ENCODE data around the gene MYL1.

MYL1 gene

GRCh38 chr2:210318486-210318885 lies 3.5 kb upstream of the MYL1 start:
- Histone ChIP-seq H3K9me3 (replicated peaks in 1 of 11) (no peaks in the 10 kb centered on the region), H3K4me3 (no peak overlapping the region), H4K20me1 (no peaks in the 10 kb centered on the region), H3K27ac (no peak overlapping the region), H3K9ac (no peak overlapping the region), H3K36me3 (no peaks in the 10 kb centered on the region), H3K4me2 (no peak overlapping the region), H3K27me3 (no peaks in the 10 kb centered on the region), H3K4me1 (no peaks in the 10 kb centered on the region)
- no peak for TF ChIP-seq Cebpa-rat (IDR thresholded peaks at IDR 0.05)

- H3K4me2 ChIP-seq, result no peak overlapping the region
- no peaks in the 10 kb centered on the region for H3K36me3 ChIP-seq
- no peak overlapping the region for H3K27ac ChIP-seq
- no peak overlapping the region for H3K9ac ChIP-seq
- TF ChIP-seq Cebpa-rat (IDR thresholded peaks at IDR 0.05), result no peak
- H3K4me3 ChIP-seq, result no peak overlapping the region
- H3K4me1 ChIP-seq, result no peaks in the 10 kb centered on the region
- no peaks in the 10 kb centered on the region for H3K27me3 ChIP-seq
- H4K20me1 ChIP-seq, result no peaks in the 10 kb centered on the region
- no peaks in the 10 kb centered on the region for H3K9me3 ChIP-seq (replicated peaks in 1 of 11)
Measured at GRCh38 chr2:210310550-210310949, 4.4 kb downstream of the MYL1 start.

- H4K20me1 ChIP-seq, result no peaks in the 10 kb centered on the region
- H3K9me3 ChIP-seq (replicated peaks in 1 of 11), result no peaks in the 10 kb centered on the region
- no peak overlapping the region for H3K27ac ChIP-seq
- H3K4me2 ChIP-seq, result no peak overlapping the region
- no peak for TF ChIP-seq Cebpa-rat (IDR thresholded peaks at IDR 0.05)
- H3K9ac ChIP-seq, result no peak overlapping the region
- no peak overlapping the region for H3K4me3 ChIP-seq
- no peaks in the 10 kb centered on the region for H3K27me3 ChIP-seq
- H3K4me1 ChIP-seq, result no peaks in the 10 kb centered on the region
- H3K36me3 ChIP-seq, result no peaks in the 10 kb centered on the region
Measured at GRCh38 chr2:210309548-210310233, 5.3 kb downstream of the MYL1 start.

DNA sequence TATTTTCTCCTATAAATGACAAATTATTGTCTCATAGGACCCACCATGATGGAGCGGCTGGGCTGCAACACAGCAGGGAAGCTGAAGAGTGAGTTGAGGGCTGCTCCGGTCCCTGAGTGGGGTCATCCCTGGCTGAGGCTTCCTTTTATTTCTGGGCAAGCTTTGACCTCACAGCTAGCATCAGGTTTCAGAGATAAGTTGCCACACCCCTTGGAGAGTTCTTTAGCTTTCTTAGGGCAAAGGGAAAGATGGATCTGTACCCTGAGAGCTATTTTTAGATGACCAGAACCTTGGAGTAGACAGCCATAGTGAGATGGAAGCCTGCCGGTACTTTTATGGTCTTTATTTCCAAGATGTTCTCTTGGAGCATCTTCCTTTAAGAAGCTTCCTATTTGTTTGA lies 11.5 kb downstream of the MYL1 start:
- Histone ChIP-seq H3K27ac (no peak overlapping the region), H3K9ac (no peak overlapping the region), H3K4me1 (no peaks in the 10 kb centered on the region), H3K36me3 (no peaks in the 10 kb centered on the region), H4K20me1 (no peaks in the 10 kb centered on the region), H3K4me3 (no peak overlapping the region), H3K9me3 (replicated peaks in 1 of 11) (no peaks in the 10 kb centered on the region), H3K4me2 (no peak overlapping the region), H3K27me3 (no peaks in the 10 kb centered on the region)
- no peak for TF ChIP-seq Cebpa-rat (IDR thresholded peaks at IDR 0.05)

DNA sequence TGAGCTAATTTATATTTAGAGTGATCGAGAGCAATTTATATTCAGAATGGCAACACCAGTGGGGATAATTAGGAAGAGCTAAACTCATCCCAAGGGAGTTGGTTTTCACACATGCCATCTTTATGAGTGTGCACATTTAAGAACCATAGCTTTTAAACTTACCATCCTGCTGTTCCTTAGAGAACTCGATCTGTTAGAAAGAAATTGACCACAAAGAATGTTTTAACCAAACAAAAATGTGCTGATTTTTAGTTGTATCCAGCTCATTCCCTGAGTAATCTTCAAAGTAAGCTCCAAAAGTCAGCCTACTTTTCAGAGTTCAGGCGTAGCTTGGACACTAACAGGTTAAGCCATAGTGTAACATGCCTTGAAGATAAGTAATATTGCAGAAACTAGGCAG lies 12.6 kb downstream of the MYL1 start:
- no peaks in the 10 kb centered on the region for H3K36me3 ChIP-seq
- TF ChIP-seq Cebpa-rat (IDR thresholded peaks at IDR 0.05), result no peak
- H3K27ac ChIP-seq, result no peak overlapping the region
- no peaks in the 10 kb centered on the region for H3K4me1 ChIP-seq
- H3K9me3 ChIP-seq (replicated peaks in 1 of 11), result no peaks in the 10 kb centered on the region
- H3K4me2 ChIP-seq, result no peak overlapping the region
- H3K4me3 ChIP-seq, result no peak overlapping the region
- no peak overlapping the region for H3K9ac ChIP-seq
- no peaks in the 10 kb centered on the region for H3K27me3 ChIP-seq
- no peaks in the 10 kb centered on the region for H4K20me1 ChIP-seq

DNA sequence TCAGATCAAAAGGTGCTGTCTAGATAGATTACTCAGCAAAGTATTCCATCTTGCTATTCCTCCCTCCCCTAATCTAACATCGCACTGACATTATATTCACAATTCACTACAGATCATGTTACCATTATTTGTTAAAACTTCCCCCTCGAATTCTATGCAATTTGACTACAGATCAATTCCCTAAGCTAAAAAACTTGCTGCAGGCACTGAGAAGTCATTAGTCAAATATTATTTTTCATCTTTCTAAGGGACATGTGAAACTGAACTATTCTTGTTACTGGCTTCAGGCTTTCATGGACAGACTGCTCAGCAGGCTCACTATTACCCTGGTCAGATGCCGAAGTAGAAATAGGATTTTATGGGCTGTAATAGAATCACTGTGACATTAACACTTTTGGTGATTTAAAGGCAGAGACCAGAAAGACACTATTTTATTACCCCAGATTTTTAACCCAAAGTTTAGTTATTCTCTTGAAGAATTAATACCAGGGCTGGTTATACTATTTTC lies 15.1 kb downstream of the MYL1 start:
- Histone ChIP-seq H3K4me1 (no peaks in the 10 kb centered on the region), H3K9ac (no peak overlapping the region), H3K9me3 (replicated peaks in 1 of 11) (no peaks in the 10 kb centered on the region), H3K36me3 (no peaks in the 10 kb centered on the region), H4K20me1 (no peaks in the 10 kb centered on the region), H3K4me3 (no peak overlapping the region), H3K27me3 (no peaks in the 10 kb centered on the region), H3K4me2 (no peak overlapping the region), H3K27ac (no peak overlapping the region)
- no peak for TF ChIP-seq Cebpa-rat (IDR thresholded peaks at IDR 0.05)

DNA sequence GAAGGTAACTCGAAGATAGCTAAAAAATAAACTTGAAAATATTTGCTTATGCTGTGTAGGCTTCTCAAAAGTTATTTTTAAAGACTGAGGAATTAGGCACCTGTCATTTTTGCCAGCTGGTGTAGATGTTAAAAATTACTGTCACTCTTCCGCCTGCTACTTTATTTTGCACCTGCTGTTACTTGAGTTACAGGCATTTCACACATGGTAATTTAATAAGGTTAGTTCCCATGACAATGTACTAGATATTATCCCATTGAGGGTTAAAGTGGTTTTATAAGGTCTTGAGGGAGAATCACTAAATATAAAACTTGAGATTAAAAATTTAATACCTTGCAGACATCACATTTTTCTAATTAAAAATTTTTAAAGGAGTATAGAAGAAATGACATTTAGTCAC lies 26.6 kb downstream of the MYL1 start:
- H3K36me3 ChIP-seq, result no peaks in the 10 kb centered on the region
- H3K4me2 ChIP-seq, result no peak overlapping the region
- H3K9ac ChIP-seq, result no peak overlapping the region
- H3K27me3 ChIP-seq, result no peaks in the 10 kb centered on the region
- H4K20me1 ChIP-seq, result no peaks in the 10 kb centered on the region
- H3K4me3 ChIP-seq, result no peak overlapping the region
- H3K27ac ChIP-seq, result no peak overlapping the region
- peaks cover 7 to 18% (median 13%) of the 10 kb centered on the region in 11 experiments; a peak in 17 of 22 replicates for H3K9me3 ChIP-seq (replicated peaks in 1 of 11)
- no peak for TF ChIP-seq Cebpa-rat (IDR thresholded peaks at IDR 0.05)
- H3K4me1 ChIP-seq, result no peaks in the 10 kb centered on the region

GRCh38 chr2:210287301-210287700 lies 27.7 kb downstream of the MYL1 start:
- H3K9me3 ChIP-seq (replicated peaks in 1 of 11), result peaks cover 7 to 28% (median 13%) of the 10 kb centered on the region in 11 experiments; a peak in 17 of 22 replicates
- H3K4me3 ChIP-seq, result no peak overlapping the region
- no peaks in the 10 kb centered on the region for H3K27me3 ChIP-seq
- H3K9ac ChIP-seq, result no peak overlapping the region
- H3K4me2 ChIP-seq, result no peak overlapping the region
- H3K27ac ChIP-seq, result no peak overlapping the region
- no peak for TF ChIP-seq Cebpa-rat (IDR thresholded peaks at IDR 0.05)
- no peaks in the 10 kb centered on the region for H3K4me1 ChIP-seq
- no peaks in the 10 kb centered on the region for H4K20me1 ChIP-seq
- no peaks in the 10 kb centered on the region for H3K36me3 ChIP-seq

GRCh38 chr2:210286123-210286680 lies 28.8 kb downstream of the MYL1 start:
- peaks cover 7 to 28% (median 13%) of the 10 kb centered on the region in 11 experiments; a peak in 17 of 22 replicates for H3K9me3 ChIP-seq (replicated peaks in 1 of 11)
- no peaks in the 10 kb centered on the region for H3K4me1 ChIP-seq
- no peak for TF ChIP-seq Cebpa-rat (IDR thresholded peaks at IDR 0.05)
- no peak overlapping the region for H3K4me2 ChIP-seq
- H4K20me1 ChIP-seq, result no peaks in the 10 kb centered on the region
- no peak overlapping the region for H3K4me3 ChIP-seq
- no peak overlapping the region for H3K9ac ChIP-seq
- no peak overlapping the region for H3K27ac ChIP-seq
- no peaks in the 10 kb centered on the region for H3K36me3 ChIP-seq
- H3K27me3 ChIP-seq, result no peaks in the 10 kb centered on the region

- TF ChIP-seq Cebpa-rat (IDR thresholded peaks at IDR 0.05), result no peak
- H4K20me1 ChIP-seq, result no peaks in the 10 kb centered on the region
- no peaks in the 10 kb centered on the region for H3K4me1 ChIP-seq
Measured at GRCh38 chr2:210277133-210277532, 37.8 kb downstream of the MYL1 start.

More at GRCh38 chr2:210277133-210277532, 37.8 kb downstream of the MYL1 start:
- Histone ChIP-seq H3K27me3 (no peaks in the 10 kb centered on the region), H3K4me2 (no peak overlapping the region), H3K9ac (no peak overlapping the region), H3K27ac (no peak overlapping the region), H3K9me3 (replicated peaks in 1 of 11) (no peaks in the 10 kb centered on the region), H3K36me3 (no peaks in the 10 kb centered on the region), H3K4me3 (no peak overlapping the region)
